ENCODE measurements around the gene KAT8.

KAT8 gene

DNA sequence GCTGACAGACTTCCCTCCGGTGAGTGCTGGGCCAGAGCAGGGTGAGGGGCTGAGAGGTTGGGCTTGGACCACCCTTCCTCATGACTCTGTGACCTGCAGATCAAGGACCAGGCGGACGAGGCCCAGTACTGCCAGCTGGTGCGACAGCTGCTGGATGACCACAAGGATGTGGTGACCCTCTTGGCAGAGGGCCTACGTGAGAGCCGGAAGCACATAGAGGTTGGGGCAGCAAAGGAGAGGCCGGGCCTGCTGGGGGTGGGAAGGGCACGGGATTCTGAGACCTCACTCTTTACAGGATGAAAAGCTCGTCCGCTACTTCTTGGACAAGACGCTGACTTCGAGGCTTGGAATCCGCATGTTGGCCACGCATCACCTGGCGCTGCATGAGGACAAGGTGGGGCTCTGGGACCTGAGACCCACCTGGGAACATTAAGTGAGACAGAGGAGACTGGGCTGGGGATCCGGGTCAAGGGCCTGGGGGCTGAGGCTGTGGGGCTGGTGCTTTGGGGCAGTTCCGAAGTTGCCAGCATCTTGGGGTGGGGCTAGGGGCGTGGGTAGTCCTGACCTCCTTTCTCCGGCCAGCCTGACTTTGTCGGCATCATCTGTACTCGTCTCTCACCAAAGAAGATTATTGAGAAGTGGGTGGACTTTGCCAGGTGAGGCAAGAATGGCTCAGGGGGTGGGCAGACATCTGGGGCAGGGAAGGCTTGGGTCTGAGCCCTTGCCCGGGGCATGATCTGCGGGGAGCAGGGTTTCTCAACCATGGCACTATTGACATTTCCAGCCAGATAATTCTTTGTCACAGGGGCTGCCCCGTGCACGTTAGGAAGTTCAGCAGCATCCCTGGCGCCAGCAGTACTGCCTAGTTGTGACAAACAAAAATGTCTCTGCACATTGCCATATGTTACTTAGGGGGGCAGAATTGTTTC is 7.1 kb upstream of the KAT8 start:
- H3K4me3 Mint-ChIP-seq: peak overlapping the region; percentile 35
- H3K27ac Mint-ChIP-seq: peak overlapping the region; percentile 36
- peaks cover 19% of the 10 kb centered on the region for H3K4me1 Mint-ChIP-seq
- no peaks in the 10 kb centered on the region for H3K27me3 Mint-ChIP-seq
- H3K9me3 Mint-ChIP-seq: no peaks in the 10 kb centered on the region
- H3K36me3 Mint-ChIP-seq: no peaks in the 10 kb centered on the region

DNA sequence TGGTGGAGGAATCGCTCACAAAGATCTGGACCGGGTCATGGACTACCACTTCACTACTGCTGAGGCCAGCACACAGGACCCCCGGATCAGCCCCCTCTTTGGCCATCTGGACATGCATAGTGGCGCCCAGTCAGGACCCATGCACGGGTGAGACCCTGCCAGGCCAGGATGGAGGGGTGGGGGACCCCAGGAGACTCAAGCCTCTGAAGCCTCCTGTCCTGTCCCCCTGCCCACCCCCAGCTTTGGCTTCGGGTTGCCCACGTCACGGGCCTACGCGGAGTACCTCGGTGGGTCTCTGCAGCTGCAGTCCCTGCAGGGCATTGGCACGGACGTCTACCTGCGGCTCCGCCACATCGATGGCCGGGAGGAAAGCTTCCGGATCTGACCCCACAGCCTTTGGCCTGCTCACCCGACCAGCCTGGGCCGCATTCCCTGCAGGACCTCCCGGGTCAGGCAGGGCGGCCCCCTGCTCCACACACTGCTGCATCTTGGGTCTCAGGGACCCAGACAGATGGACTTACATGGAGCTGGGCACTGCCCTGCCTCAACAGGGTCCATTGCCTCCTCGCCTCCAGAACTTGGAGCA is 5.5 kb upstream of the KAT8 start:
- Mint-ChIP-seq H3K4me3 (no peak overlapping the region), H3K36me3 (no peaks in the 10 kb centered on the region), H3K9me3 (no peaks in the 10 kb centered on the region), H3K27me3 (no peaks in the 10 kb centered on the region), H3K27ac (no peak overlapping the region), H3K4me1 (peaks cover 15% of the 10 kb centered on the region)

- Mint-ChIP-seq H3K27me3 (no peaks in the 10 kb centered on the region), H3K9me3 (no peaks in the 10 kb centered on the region), H3K36me3 (no peaks in the 10 kb centered on the region), H3K4me3 (no peak overlapping the region), H3K4me1 (peaks cover 10% of the 10 kb centered on the region), H3K27ac (no peak overlapping the region)
Measured at GRCh38 chr16:31112711-31113110, 4.8 kb upstream of the KAT8 start.

- Mint-ChIP-seq H3K4me1 (peaks cover 12% of the 10 kb centered on the region), H3K36me3 (no peaks in the 10 kb centered on the region), H3K27ac (no peak overlapping the region), H3K27me3 (no peaks in the 10 kb centered on the region), H3K9me3 (no peaks in the 10 kb centered on the region), H3K4me3 (no peak overlapping the region)
Measured at GRCh38 chr16:31113121-31114120, 4.0 kb upstream of the KAT8 start.

DNA sequence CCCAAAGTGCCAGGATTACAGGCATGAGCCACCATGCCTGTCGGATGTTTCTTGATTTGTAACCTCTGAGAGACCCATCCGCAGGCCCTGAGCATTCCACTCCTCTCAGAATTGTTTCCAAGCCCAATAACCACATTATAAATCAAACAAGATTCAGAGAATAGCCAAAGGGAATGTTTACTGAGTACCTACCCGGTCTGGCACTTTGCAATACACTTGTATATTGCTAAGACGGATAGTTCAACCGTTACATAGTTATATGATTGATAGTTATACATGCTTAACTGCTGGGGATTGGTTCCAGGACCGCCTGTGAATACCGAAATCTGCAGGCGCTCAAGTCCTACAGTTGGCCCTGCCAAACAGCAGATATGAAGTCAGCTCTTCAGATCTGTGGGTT is 3.0 kb upstream of the KAT8 start:
- Mint-ChIP-seq H3K4me1 (peaks cover 16% of the 10 kb centered on the region), H3K9me3 (no peaks in the 10 kb centered on the region), H3K27me3 (no peaks in the 10 kb centered on the region), H3K27ac (no peak overlapping the region), H3K4me3 (no peak overlapping the region), H3K36me3 (no peaks in the 10 kb centered on the region)

- H3K36me3 Mint-ChIP-seq: no peaks in the 10 kb centered on the region
- H3K27me3 Mint-ChIP-seq: no peaks in the 10 kb centered on the region
- H3K9me3 Mint-ChIP-seq: no peaks in the 10 kb centered on the region
- peak overlapping the region; percentile 95 for H3K27ac Mint-ChIP-seq
- H3K4me1 Mint-ChIP-seq: peaks cover 13% of the 10 kb centered on the region
- peak overlapping the region; percentile 94 for H3K4me3 Mint-ChIP-seq
Measured at GRCh38 chr16:31118223-31119155, 1.0 kb downstream of the KAT8 start.

DNA sequence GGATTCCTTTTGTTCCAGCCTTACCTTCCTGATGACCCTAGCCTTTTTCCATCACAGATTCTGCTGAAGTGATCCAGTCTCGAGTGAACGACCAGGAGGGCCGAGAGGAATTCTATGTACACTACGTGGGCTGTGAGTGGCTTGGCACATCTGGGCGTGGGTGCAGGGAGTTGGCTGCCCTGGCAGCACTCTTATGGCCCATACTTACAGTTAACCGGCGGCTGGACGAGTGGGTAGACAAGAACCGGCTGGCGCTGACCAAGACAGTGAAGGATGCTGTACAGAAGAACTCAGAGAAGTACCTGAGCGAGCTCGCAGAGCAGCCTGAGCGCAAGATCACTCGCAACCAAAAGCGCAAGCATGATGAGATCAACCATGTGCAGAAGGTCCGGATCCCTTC is 2.7 kb downstream of the KAT8 start:
- Mint-ChIP-seq H3K36me3 (peaks cover 3% of the 10 kb centered on the region), H3K4me1 (peaks cover 13% of the 10 kb centered on the region), H3K9me3 (no peaks in the 10 kb centered on the region), H3K4me3 (no peak overlapping the region), H3K27ac (no peak overlapping the region), H3K27me3 (no peaks in the 10 kb centered on the region)

- H3K27ac Mint-ChIP-seq: no peak overlapping the region
- H3K4me3 Mint-ChIP-seq: no peak overlapping the region
- H3K9me3 Mint-ChIP-seq: no peaks in the 10 kb centered on the region
- no peaks in the 10 kb centered on the region for H3K27me3 Mint-ChIP-seq
- H3K4me1 Mint-ChIP-seq: peaks cover 11% of the 10 kb centered on the region
- H3K36me3 Mint-ChIP-seq: peaks cover 9% of the 10 kb centered on the region
Measured at GRCh38 chr16:31125844-31126243, 8.4 kb downstream of the KAT8 start.

DNA sequence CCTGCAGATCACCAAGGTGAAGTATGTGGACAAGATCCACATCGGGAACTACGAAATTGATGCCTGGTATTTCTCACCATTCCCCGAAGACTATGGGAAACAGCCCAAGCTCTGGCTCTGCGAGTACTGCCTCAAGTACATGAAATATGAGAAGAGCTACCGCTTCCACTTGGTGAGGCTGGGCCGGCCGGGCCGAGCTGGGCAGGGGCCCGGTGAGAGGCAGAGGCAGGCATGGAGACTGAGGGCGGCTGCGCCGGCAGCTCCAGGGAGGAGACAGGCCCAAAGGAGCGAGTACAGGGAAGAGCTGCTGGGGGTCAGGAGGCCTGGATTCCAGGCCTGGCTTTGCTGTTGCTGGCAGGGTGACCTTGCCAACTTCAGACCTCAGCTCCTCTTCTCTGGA is 9.7 kb downstream of the KAT8 start:
- Mint-ChIP-seq H3K27me3 (no peaks in the 10 kb centered on the region), H3K4me1 (peaks cover 11% of the 10 kb centered on the region), H3K36me3 (peaks cover 9% of the 10 kb centered on the region), H3K4me3 (no peak overlapping the region), H3K27ac (no peak overlapping the region), H3K9me3 (no peaks in the 10 kb centered on the region)

GRCh38 chr16:31128711-31129567 is 11.5 kb downstream of the KAT8 start:
- H3K4me1 Mint-ChIP-seq: peaks cover 11% of the 10 kb centered on the region
- peaks cover 6% of the 10 kb centered on the region for H3K36me3 Mint-ChIP-seq
- no peaks in the 10 kb centered on the region for H3K27me3 Mint-ChIP-seq
- H3K4me3 Mint-ChIP-seq: no peak overlapping the region
- H3K27ac Mint-ChIP-seq: no peak overlapping the region
- no peaks in the 10 kb centered on the region for H3K9me3 Mint-ChIP-seq

DNA sequence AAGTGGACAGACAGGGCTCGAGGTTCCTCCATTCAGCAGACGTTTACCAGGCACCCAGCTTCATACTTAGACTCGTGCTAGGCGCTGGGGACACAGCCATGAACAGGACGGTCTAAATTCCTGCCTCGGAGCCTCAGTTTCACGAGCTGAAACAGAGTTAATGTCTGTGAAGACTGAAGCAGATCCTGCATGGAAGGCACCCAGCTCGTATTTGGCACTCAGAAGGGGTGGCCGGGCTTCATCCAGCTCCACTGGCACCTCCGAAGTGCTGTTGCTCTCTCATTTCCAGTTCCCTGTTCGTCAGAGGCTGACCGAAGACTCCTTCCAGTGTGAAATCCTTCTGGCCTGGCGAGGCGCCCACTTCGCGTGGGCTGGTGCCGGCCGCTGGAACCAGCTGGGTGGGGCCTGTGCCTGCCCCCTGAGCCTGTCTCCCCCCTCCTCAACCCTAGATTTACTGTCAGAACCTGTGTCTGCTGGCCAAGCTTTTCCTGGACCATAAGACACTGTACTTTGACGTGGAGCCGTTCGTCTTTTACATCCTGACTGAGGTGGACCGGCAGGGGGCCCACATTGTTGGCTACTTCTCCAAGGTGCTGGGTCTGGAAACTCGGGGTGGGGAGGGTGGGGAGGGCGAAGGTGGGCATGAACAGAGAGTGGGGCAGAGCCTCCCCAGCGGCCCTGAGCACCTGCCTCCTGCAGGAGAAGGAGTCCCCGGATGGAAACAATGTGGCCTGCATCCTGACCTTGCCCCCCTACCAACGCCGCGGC is 12.3 kb downstream of the KAT8 start:
- H3K27me3 Mint-ChIP-seq: no peaks in the 10 kb centered on the region
- no peak overlapping the region for H3K4me3 Mint-ChIP-seq
- peaks cover 11% of the 10 kb centered on the region for H3K4me1 Mint-ChIP-seq
- H3K36me3 Mint-ChIP-seq: peaks cover 6% of the 10 kb centered on the region
- H3K27ac Mint-ChIP-seq: no peak overlapping the region
- no peaks in the 10 kb centered on the region for H3K9me3 Mint-ChIP-seq

DNA sequence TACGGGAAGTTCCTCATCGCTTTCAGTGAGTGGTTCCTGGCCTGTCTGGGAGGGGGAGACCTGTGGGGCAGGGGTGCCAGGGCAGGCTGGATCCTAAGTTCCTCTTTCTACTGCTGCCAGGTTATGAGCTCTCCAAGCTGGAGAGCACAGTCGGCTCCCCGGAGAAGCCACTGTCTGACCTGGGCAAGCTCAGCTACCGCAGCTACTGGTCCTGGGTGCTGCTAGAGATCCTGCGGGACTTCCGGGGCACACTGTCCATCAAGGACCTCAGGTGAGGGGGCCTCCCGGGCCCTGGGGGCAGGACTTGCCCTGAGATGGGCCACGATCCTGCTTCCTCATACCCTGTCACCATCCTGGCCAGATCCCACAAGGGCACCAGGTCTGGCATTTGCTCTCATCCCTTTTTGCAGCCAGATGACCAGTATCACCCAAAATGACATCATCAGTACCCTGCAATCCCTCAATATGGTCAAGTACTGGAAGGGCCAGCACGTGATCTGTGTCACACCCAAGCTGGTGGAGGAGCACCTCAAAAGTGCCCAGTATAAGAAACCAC is 12.9 kb downstream of the KAT8 start:
- no peak overlapping the region for H3K27ac Mint-ChIP-seq
- no peaks in the 10 kb centered on the region for H3K9me3 Mint-ChIP-seq
- H3K36me3 Mint-ChIP-seq: peaks cover 6% of the 10 kb centered on the region
- H3K4me1 Mint-ChIP-seq: peaks cover 11% of the 10 kb centered on the region
- H3K27me3 Mint-ChIP-seq: no peaks in the 10 kb centered on the region
- no peak overlapping the region for H3K4me3 Mint-ChIP-seq

- H3K36me3 Mint-ChIP-seq: peaks cover 6% of the 10 kb centered on the region
- H3K27ac Mint-ChIP-seq: no peak overlapping the region
- H3K9me3 Mint-ChIP-seq: no peaks in the 10 kb centered on the region
- peaks cover 8% of the 10 kb centered on the region for H3K4me1 Mint-ChIP-seq
- H3K27me3 Mint-ChIP-seq: no peaks in the 10 kb centered on the region
- no peak overlapping the region for H3K4me3 Mint-ChIP-seq
Measured at GRCh38 chr16:31130899-31131298, 13.4 kb downstream of the KAT8 start.
